HG02798 (cell line): ENCODE measurements around the gene AFAP1L2.
"Not testable (repeated sequence)": the region's sequence is repeated elsewhere in the genome, so short reads cannot be mapped to it uniquely, and the experiment has no call there.

ENCODE experiments used
- ATAC-seq: cut with Tn5 transposase; IDR thresholded peaks from one replicate; pipeline ENCODE4 v1.9.1; 2021; ENCODE audit warnings: mild to moderate bottlenecking; ENCODE audit not compliant: unreplicated experiment, poor library complexity

Gene AFAP1L2

GRCh38 chr10:114367351-114368056, 36.8 kb downstream of the AFAP1L2 start:
- peak; percentile 49 for ATAC-seq

- no peak for ATAC-seq
Measured at GRCh38 chr10:114364726-114365125, 39.6 kb downstream of the AFAP1L2 start.

- ATAC-seq: no peak
Measured at GRCh38 chr10:114363745-114364454, 40.4 kb downstream of the AFAP1L2 start.

GRCh38 chr10:114362826-114363355, 41.4 kb downstream of the AFAP1L2 start:
- no peak for ATAC-seq

- ATAC-seq: no peak
Measured at GRCh38 chr10:114359953-114360345, 44.4 kb downstream of the AFAP1L2 start.

GRCh38 chr10:114359041-114359952, 45.0 kb downstream of the AFAP1L2 start:
- ATAC-seq: no peak

- no peak for ATAC-seq
Measured at GRCh38 chr10:114357515-114357996, 46.7 kb downstream of the AFAP1L2 start.

GRCh38 chr10:114356751-114357514, 47.4 kb downstream of the AFAP1L2 start:
- ATAC-seq: peak; percentile 56

GRCh38 chr10:114356126-114356525, 48.2 kb downstream of the AFAP1L2 start:
- no peak for ATAC-seq

- ATAC-seq: no peak
Measured at GRCh38 chr10:114353383-114353782, 50.9 kb downstream of the AFAP1L2 start.

GRCh38 chr10:114352653-114353298, 51.5 kb downstream of the AFAP1L2 start:
- no peak for ATAC-seq

- no peak for ATAC-seq
Measured at GRCh38 chr10:114350751-114351150, 53.6 kb downstream of the AFAP1L2 start.

- no peak for ATAC-seq
Measured at GRCh38 chr10:114349522-114350215, 54.6 kb downstream of the AFAP1L2 start.

- ATAC-seq: not testable (repeated sequence)
Measured at GRCh38 chr10:114349071-114349470, 55.2 kb downstream of the AFAP1L2 start.

- ATAC-seq: no peak
Measured at GRCh38 chr10:114347791-114348190, 56.5 kb downstream of the AFAP1L2 start.

GRCh38 chr10:114347241-114347640, 57.1 kb downstream of the AFAP1L2 start:
- ATAC-seq: peak; percentile 50

GRCh38 chr10:114346176-114347031, 57.9 kb downstream of the AFAP1L2 start:
- no peak for ATAC-seq

GRCh38 chr10:114345701-114346100, 58.6 kb downstream of the AFAP1L2 start:
- no peak for ATAC-seq
